ENCODE data around the gene PLOD1.
A peak's percentile ranks its signal among the peaks of the same experiment; 100 is the strongest.
"Not testable (repeated sequence)": the region's sequence is repeated elsewhere in the genome, so short reads cannot be mapped to it uniquely, and the experiment has no call there.

The PLOD1 gene

DNA sequence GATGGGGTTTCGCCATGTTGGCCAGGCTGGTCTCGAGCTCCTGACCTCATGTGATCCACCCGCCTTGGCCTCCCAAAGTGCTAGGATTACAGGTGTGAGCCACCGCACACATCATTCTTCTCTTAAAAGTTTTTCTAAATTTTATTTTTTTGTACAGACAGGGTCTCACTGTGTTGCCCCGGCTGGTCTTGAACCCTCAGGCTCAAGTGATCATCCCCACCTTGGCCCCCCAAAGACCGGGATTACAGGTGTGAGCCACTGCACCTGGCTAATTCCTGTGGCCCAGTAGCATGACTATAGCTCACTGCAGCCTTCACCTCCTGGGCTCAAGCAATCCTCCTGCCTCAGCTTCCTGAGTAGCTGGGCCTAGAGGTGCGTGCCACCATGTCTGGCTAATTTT, 5.3 kb downstream of the PLOD1 start:
- DNase-seq = not testable (repeated sequence)

DNA sequence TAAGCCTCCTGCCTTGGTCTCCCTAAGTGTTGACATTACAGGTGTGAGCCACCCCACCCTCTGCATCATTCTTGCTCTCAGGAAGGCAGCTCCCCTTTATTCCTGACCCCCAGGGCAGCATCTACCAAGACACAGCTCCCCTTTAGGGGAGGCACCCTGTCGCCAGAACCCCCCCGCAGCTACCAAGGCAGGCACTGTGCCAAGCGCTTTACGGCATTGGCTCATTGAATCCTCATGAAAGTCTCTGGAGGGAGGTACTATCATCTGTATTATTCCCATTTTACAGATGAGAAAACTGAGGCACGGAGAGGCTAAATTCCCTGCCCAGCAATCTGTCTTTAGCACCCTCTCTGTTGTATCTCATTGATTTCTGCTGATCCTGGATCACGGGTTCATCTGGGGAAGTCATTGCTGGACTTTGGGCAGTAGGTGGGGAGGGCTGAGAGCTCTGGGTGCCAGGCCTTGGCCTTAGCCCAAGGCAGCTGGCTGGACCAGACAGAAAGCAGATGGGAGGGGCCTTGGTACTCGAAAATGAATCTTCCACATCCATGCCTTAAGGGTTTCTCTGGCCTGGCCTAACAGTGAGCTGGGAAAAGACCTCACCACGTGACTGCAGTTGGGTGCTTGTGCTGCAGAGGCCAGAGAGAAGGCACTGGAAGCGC, 5.9 kb downstream of the PLOD1 start:
- DNase-seq = no peak

- DNase-seq = no peak
These were observed 7.8 kb downstream of the PLOD1 start for GRCh38 chr1:11942280-11942679.

DNA sequence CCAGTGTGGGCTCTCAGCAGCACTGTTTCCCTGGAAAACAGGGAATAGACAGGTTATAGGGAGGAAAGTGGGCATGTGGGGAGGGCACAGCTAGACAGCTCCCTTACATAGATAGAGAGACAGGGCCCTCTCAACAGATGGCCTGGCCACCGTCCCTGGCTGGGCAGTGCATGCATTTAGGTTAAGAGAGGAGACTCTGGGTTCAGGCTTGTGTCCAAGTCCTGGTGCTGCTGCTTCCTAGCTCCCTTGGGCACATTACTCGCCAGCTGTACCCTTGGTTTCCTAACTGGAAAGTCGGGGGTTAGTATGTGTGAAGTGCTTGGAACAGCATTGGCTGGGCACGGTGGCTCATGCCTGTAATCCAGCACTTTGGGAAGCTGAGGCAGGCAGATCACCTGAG, 9.1 kb downstream of the PLOD1 start:
- DNase-seq = no peak

DNA sequence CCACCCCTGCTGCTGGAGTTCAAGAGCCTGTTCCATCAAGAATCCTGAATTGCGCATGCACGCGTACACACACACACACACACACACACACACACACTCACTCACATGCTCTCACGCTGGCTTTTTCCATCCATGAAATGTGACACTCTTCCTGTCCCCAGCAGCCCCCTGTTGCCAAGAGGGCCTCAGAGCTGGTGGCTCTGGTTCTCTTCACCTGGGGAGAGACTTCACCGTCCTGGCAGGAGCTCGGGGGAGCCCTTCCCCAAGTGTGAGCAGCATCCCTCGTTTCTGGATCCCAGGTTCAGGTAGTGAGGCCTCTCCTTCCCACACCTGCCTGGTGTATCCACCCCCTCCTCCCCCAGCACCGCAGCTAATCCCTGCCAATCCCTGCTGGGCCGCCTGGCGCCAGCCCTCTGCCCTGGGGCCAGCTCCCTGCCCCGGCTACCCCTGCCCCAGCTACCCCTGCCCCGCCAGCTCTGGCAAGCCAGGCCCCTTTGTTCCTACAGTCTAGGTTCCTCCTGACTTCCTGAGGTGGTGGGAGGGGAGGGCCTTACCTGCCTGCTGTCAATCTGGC, 9.9 kb downstream of the PLOD1 start:
- DNase-seq = no peak

DNA sequence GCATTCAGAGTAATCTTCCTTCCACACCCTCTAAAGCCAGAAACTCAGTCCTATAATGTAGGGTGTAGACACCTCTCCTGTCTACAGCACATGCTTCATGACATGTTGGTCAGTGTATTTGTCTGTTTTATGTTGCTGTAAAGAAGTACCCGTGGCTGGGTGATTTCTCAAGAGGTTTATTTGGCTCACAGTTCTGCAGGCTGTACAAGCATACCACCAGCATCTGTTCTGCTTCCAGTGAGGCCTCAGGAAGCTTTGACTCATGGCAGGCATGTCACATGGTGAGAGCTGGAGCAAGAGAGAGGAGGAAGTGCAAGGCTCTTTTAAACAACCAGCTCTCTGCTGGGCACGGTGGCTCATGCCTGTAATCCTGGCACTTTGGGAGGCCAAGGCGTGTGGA, 12.1 kb downstream of the PLOD1 start:
- no peak for DNase-seq

DNA sequence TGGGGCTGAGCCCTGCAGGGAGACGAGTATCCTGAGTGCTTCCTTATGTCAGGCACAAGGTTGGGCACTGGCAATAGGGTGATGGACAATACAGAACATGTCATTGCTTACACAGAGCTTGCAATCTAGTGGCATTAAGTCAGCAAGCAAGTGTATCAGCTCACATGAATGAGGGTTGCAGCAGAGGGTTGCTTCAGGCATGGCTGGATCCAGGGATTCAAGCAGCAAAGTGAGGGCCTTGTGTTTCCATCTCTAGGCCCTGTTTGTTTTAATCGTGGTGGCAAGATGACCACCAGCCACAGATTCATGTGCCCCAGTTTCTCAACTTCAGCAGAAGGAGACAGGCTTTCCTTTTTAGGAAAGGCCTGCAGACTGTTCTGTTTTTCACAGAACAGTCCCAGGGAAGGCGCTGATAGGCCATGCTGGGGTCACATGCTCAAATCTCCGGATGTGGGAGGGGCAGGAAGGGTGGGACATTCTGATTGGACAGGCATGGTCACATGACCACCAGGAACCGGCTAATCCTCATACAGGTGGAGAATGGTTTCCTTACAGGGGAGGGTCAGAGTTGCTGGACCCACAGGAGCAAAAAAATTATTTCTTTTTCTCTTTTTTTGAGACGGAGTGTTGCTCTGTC, 14.4 kb downstream of the PLOD1 start:
- DNase-seq = peak; percentile 24

- DNase-seq = no peak
These were observed 17.4 kb downstream of the PLOD1 start for GRCh38 chr1:11951901-11952300.

DNA sequence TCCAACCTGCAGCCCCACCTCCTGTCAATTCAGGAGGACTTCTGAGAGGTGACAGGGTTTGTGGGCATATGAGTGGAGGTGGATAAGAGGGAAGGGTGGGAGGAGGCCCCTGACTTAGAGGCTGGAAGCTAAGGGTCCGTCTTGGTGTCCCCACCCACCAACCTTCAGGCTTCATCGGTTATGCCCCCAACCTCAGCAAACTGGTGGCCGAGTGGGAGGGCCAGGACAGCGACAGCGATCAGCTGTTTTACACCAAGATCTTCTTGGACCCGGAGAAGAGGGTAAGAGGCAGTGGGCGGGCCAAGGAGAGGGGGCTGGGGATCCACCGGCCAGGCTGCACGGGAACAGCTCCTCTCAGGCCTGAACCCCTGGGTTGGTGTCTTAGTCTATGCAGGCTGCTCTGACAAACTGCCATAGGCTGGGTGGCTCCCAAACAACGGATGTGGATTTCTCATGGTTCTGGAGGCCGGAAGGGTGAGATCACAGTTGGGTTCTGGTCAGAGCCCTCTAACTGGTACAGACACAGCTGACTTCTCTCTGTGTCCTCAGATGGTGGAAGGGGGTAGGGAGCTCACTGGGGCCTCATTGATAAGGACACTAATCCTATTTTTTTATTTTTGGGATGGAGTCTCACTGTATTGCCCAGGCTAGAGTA, 18.1 kb downstream of the PLOD1 start:
- no peak for DNase-seq

- DNase-seq = no peak
These were observed 20.7 kb downstream of the PLOD1 start for GRCh38 chr1:11955221-11955620.

DNA sequence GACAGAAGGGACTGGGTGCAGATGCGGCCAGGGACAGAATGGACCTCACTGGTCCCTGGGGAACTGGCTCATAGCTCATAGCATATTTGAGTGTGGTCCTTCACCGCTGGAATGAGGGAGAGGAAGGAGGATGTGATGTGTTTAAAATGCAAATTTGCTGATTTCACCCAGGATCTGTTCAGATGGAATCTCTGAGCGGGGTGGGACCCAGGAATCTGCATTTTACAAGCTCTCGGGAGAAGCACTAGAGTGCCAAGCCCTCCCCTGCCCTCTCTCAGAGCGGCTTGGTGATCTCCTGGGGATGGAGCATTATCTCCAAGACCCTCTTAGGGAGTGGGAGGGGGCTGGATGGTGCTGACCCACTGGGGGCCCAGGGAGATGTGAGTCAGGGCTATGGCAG, 22.9 kb downstream of the PLOD1 start:
- DNase-seq = no peak

GRCh38 chr1:11957897-11958296, 23.4 kb downstream of the PLOD1 start:
- no peak for DNase-seq

DNA sequence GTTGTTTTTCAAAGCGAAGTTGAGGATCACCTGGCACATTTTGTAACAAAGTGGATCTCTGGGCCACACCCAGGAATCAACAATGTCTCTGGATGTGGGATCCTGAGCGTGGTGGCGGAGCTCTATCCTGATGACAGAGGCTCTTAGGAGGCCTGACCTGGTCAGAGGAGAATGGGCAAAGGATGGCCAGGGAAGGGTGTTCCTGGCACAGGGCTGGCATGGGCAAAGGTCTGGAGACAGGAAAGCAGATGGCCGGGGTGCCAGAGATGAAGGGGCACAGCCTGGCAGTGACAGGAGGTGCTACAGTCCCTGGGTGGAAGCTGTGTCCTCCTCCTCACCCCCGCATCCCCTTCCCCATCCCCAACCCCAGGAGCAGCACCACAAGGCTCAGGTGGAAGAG, 25.8 kb downstream of the PLOD1 start:
- DNase-seq = no peak

DNA sequence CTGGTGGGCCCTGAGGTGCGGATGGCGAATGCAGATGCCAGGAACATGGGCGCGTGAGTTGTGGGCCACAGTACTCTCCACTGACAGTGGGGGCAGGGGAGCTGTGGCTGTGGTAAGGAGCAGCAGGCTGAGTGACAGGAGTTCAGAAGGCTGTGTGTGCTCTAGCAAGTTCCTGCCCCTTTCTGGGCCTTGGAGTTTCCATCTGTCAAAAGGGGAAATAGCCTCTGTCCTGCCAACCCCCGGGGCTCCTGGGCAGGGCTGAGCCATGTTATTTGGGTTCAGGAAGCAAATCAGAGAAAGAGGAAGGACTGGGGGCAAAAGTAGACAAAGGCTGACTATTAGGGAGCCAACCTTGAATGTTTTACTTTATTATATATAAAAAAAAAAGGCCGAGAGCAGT, 26.2 kb downstream of the PLOD1 start:
- DNase-seq = no peak

- no peak for DNase-seq
These were observed 26.7 kb downstream of the PLOD1 start for GRCh38 chr1:11961230-11961629.

- DNase-seq = no peak
These were observed 29.1 kb downstream of the PLOD1 start for GRCh38 chr1:11963622-11964021.

GRCh38 chr1:11964656-11965055, 30.1 kb downstream of the PLOD1 start:
- no peak for DNase-seq

DNA sequence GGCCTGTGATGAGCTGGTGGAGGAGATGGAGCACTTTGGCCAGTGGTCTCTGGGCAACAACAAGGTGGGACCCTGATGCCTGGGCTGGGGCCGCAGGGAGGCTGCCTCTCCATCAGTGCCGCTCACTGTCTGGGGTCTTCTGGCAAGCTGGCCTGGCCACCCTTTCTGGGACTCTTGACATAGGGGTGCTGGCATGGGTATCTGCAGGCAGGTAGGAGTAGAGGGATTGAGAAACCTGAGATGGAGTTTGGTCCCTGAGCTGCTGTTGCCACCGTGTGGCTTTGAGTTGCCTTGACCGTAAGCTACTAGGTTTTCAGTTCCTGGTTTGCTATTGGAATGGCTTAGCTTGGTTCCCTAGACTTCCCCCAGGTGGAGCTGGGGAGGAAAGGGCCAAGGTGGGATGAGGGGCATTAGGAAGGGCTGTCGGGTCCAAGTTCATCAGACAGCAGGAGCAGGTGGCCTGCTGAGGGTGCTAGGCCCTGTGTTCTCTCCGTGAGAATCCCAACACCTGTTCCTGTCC, 32.6 kb downstream of the PLOD1 start:
- DNase-seq = peak; percentile 30

DNA sequence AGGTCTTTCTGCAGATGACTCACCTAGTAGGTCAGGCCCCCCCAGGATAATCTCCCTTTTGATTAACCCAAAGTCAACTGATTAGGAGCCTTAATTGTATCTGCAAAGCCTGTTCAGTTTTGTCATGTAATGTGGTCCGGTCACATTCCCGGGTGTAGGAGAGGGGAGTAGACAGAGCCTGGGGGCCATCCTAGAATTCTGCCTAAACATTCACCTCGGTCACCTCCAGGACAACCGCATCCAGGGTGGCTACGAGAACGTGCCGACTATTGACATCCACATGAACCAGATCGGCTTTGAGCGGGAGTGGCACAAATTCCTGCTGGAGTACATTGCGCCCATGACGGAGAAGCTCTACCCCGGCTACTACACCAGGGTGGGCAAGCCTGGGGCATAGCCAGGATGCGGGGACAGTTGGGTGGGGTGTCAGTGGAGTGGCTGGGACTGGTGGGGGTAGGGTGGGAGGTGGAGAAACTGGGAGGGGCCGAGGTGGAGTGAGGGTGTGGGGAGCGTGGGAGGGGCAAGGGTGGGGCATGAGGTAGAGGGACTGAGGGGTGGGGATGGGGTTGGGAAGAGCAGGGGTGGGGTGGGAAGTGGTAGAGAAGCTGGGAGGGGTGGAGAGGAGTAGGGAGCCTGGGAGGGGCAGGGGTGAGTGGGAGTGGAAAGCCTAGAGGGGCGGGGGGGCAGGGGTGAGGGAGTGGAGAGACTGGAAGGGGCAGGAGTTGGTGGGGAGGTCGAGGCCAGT, 36.1 kb downstream of the PLOD1 start:
- no peak for DNase-seq

GRCh38 chr1:11977625-11978024, 43.1 kb downstream of the PLOD1 start:
- DNase-seq = peak; percentile 16

DNA sequence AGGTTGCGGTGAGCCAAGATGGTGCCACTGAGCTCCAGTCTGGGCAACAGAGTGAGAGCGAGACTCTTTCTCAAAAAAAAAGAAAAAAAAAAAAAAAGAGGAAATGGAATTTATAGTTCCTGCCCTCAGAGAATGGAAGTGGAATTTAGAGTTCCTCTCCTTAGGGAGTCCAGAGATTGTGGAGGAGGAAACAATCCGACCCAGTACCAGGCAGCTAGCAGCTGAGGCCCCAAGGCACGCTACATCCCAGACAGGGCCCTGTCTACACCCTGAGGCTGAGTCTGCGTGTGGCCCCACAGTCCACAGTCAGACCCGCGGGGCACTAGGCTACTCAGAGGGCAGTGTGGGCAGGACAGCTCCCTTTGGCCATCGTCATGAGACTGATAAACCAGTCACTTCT, 43.8 kb downstream of the PLOD1 start:
- no peak for DNase-seq

GRCh38 chr1:11979028-11979850, 44.7 kb downstream of the PLOD1 start:
- DNase-seq = no peak
